D341Med (cell line): Measurements from ENCODE around the gene PIEZO2.

ENCODE experiments used
- DNase-seq: peaks from one replicate; pipeline ENCODE4 v3.0.0; 2012; ENCODE audit warnings: low spot score

PIEZO2 gene

GRCh38 chr18:10784596-10785202, 364.7 kb downstream of the PIEZO2 start:
- DNase-seq, result no peak

GRCh38 chr18:10783941-10784340, 365.4 kb downstream of the PIEZO2 start:
- no peak for DNase-seq

DNA sequence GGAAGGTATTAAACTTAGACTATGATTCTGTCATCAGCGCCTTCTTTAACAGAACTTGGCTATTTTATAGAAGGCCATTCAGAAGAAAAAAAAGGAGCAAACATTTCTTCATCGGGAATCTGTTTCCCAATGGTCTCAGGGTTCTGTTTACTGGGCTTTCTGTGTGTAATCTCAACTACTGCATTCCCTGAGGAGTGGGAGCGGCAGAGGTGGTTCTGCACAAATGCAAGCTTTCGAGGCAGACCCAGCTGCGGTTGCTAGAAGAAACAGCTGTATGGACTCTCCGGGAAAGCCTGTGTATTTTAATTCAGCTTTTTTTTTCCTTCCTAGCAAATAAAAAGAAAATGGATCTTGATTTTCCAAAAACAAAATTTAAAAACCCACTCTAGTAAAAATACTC, 372.9 kb downstream of the PIEZO2 start:
- DNase-seq, result no peak

DNA sequence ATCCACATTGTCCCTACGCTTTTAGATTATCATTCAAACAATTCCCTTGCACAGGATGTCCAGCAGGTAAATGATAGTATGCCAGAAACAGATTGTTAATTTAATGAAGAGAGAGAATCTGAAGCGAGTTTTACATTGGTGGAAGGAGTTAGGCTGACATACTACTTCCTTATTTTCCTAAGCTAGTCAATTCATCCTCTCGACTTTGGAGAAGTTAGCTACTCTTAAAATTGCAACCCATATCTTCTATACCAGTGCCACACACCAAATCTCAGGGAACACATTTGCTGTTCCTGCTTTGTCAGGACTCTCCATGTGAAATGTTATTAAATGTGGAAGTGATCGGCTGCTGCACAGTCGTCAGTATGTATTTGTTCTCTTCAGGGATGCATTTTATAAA, 374.3 kb downstream of the PIEZO2 start:
- no peak for DNase-seq

- DNase-seq, result no peak
Measured at GRCh38 chr18:10771053-10771709, 378.2 kb downstream of the PIEZO2 start.

DNA sequence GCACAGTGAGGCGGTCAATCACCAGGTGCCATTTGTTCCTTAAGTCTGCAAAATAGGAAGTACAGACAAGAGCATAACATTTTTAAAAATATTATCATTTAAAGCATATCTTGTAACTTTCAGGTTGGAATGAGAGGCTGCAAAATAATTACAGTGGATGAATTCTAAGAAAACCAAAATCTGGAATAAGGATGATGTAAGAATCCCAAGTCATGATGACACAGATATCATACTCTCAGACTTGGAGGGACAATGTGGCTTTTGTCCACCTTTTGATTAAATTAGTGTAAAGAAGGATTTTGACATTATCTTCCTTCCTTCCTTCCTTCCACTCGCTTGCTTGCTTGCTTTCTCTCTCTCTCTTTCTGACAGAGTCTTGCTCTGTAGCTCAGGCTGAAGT, 379.1 kb downstream of the PIEZO2 start:
- no peak for DNase-seq

DNA sequence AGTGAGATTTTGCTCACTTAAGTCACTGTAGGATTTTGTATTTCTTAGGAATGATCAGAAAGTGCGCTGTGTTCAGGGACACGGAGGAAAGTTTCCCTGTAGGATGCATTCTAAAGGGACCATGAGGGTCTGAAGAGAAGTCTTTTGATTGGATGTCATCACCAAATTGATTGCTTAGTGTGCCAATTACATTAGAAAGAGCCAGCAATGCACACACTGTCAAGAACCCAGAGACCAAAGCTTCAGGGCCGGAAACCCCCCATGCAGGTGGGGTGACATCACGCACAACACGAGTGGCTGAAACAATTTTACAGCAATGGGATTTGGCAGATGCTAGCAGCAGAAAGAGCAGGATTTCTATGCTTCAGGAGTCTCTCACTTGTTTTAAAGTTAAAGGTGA, 381.1 kb downstream of the PIEZO2 start:
- no peak for DNase-seq

DNA sequence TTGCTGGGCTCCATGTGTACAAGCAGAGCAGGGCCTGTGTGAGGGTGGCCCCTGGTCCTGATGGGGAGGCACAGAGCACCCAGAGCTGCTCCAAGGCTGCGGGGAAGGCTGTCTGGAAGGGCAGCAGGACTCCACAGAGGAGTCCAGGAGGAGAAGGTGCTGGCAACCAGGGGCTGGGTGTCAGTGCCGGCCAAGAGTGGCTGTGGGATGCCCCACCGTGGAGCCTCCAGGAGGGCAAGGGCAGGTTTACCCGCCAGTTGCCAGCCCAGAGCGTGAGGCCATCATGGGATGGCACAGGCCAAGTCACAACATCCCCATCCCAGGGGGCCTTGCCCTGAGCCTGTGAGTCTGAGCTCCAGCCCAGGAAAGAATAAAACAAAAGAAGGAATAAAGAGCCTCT, 381.7 kb downstream of the PIEZO2 start:
- no peak for DNase-seq

GRCh38 chr18:10760986-10761385, 388.4 kb downstream of the PIEZO2 start:
- no peak for DNase-seq

GRCh38 chr18:10759241-10759640, 390.1 kb downstream of the PIEZO2 start:
- no peak for DNase-seq

DNA sequence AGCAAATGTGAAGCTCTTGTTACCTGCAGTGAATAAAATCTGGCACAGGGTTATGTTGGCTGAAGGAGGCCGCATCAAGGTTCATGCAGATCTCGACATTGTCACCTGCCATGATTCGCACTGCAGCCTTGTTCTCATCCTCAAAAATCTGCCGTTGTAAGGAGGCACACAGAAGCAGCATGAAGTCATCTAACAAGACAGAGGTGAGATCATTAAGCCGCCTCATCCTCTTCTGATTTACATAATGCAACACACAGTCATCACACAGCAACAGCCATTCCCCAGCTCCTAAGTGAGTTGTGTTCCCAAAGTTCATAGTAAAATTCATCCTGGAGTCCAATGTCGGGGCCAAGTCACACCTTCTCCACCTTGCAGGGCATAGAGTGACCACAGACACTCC, 391.4 kb downstream of the PIEZO2 start:
- DNase-seq, result no peak

DNA sequence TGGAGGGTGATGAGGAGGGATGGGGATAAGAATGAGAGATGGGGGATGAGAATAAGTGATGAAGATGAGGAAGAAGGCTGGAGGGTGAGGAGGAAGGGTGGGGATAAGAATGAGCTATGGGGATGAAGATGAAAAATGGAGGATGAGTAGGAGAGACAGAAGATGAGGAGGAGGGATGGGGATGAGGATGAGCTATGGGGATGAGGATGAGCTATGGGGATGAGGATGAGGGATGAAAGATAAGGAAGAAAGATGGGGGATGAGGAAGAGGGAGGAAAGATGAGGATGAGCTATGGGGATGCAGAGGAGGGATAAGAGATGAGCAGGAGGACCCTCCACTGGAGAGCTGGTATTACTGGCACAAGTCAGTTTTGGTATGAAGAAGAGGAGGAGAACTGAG, 392.0 kb downstream of the PIEZO2 start:
- no peak for DNase-seq

- no peak for DNase-seq
Measured at GRCh38 chr18:10755855-10756254, 393.5 kb downstream of the PIEZO2 start.

GRCh38 chr18:10754128-10754527, 395.2 kb downstream of the PIEZO2 start:
- DNase-seq, result no peak

DNA sequence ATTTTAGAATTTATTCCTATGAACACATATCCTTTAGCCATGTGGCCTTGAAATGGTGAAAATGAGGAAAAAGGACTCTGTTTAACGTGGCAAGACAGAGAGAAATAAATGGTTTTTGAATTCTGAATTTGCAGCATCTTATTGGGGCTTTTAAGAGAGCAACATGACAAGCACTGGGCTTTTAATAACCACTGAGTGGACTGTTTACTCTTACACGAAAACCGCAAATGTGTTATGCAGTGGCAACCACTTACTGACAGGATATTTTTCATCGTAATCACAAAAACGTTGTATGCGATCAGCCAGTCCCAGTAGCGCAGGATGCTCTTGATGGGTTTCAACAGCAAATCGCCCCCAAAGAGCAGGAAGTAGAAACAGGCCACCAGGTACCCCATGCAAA, 397.0 kb downstream of the PIEZO2 start:
- DNase-seq, result no peak

DNA sequence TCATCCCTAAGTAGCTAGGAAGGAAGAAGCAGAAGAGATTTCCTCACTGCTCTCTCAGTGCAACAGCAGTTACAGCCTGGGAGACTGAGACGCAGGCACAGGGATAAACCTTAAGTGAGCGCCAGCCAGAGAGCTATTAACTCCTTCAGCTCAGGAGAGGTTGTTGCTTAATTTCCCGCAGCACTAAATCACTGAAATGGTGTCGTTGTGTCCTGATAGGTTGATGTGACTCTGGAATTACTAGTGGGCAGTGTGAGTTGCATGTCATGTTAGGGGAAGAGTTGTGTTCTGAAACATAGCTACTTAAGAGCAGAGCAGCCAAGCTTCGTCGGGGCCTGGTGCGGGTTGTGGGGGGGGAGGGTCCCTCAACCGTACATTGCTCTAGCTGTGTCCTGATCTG, 397.7 kb downstream of the PIEZO2 start:
- no peak for DNase-seq

DNA sequence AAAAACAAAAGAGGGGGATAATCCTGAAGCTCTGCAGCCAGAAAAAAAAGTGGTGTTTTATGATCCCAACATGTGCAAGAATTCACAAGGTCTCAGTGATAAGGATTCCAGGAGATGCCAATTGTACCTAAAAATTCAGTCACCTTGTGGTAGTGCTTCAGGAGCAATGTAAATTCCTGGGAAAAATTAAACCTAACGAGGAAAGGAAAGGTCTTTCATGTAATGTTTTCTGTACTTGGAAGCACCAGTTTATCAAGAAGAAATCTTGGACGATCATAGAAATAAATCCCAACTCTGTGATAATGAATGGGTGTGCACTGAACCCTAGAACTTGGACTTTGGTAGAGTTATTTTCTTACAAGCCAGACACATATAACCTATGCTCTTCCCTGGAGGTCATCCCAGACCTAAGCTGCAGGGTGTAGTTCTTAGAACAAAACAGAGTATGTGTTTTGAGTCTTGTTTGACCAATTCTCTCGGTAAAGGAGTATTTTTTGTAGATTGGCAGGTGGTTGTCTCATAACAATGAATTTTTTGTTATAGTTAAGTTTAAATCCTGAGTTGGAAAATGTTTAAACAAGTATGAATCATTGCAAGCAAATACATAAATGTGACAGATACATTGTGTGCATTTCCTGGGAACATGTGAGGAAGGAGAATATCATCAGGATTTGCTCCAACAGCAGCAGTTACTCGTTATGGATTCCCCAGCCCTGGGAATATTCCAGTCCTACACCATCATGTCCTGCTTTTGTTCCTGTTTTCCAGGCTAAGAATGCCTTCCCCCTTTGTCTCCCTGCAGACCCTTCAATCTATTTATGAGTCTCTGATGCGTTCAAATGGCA, 399.0 kb downstream of the PIEZO2 start:
- no peak for DNase-seq

DNA sequence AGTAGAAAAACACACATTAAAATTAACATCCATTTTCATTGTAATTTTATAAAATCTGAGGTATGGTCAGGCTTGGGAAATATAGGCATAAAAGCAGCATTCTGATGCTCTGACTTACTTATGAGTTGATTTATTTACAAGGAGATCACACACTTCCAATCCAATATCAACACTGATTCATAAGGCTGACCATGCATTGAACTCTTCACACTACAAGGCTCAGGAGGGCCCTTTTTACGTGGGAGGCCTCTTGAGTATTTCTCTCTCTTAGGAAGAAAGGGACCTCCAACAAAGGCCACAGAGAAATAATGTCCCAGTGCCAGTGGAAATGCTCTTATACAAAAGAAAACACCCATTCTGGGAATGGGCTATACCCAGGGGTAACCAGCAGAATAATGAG, 400.7 kb downstream of the PIEZO2 start:
- no peak for DNase-seq

DNA sequence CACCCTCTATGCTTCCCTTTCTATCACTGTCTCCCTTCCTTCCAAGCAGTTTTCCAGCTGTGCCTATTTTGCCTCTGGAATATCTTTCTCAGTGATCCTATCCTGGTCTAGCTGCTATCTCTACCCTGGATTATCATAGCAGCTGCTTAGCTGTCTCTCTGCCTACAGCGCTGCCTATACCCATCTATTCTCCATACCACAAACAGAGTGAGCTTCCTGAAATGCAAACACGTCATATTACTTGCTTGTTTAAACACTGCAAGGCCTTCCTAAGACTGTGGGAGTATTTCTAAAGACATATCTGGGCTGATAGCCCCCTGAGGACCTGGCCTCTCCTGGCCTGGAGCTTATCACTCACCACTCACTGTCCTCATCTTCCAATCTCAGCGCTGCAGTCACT, 403.4 kb downstream of the PIEZO2 start:
- no peak for DNase-seq

DNA sequence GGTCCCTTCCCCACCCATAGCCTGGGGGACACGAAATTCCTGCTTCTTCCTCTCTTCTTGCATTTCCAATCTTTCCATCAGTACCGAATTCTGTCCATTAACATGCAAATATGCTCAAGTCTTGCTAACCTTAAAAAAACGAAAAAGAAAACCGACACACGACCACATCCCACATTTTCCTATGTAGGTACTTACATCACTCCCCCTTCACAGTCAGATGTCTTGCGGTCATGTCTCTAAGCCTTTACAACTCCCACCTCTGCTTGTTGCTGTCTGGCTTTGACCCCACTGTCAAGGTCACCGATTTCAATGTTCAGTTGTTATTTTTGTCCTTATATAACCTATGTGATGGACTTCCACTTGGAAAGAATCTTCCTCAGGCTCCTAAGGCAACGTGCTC, 404.1 kb downstream of the PIEZO2 start:
- no peak for DNase-seq

DNA sequence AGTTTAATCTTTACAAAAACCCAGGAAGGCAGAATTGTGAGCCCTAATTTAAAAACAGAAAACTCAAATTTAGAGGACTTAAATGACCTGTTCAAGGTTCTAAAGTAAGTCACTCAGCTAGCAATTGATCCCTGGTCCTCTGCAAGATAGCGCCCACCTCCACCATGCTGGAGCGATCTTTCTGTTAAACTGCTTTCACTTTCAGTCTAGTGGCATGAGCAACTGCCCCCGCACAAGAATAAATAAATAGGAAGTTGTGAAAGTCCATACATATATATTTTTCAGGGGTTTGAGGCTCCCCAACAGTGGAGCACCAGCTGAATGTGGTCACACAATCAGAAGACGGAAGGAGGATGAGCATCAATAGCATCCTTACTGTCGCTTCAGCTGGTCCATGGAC, 405.6 kb downstream of the PIEZO2 start:
- no peak for DNase-seq

- no peak for DNase-seq
Measured at GRCh38 chr18:10739152-10739551, 410.2 kb downstream of the PIEZO2 start.

DNA sequence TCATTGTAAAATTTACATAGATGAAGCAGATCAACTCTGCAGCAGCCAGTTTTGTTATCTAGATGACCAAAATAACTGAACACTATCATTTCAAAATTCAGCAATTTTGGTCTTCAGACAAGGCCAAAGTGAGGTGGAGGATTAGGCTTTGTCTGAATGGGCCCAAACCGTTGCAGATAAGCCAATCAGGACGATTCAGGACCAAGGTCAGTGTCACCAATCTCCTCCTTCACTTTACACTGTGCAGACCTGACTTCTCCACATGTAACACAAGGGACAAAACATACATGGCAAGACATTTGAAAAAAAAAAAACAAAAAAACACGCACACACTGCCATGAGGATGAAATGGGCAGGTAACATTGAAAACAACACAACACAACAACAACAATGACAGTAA, 412.4 kb downstream of the PIEZO2 start:
- DNase-seq, result no peak
